Measurements from ENCODE around the gene ANKS3.

ANKS3 gene

GRCh38 chr16:4689091-4689671, 44.9 kb downstream of the ANKS3 start:
- peak; percentile 20 for DNase-seq (ENCODE audit: low read depth)
- TF ChIP-seq, protein P1, sequence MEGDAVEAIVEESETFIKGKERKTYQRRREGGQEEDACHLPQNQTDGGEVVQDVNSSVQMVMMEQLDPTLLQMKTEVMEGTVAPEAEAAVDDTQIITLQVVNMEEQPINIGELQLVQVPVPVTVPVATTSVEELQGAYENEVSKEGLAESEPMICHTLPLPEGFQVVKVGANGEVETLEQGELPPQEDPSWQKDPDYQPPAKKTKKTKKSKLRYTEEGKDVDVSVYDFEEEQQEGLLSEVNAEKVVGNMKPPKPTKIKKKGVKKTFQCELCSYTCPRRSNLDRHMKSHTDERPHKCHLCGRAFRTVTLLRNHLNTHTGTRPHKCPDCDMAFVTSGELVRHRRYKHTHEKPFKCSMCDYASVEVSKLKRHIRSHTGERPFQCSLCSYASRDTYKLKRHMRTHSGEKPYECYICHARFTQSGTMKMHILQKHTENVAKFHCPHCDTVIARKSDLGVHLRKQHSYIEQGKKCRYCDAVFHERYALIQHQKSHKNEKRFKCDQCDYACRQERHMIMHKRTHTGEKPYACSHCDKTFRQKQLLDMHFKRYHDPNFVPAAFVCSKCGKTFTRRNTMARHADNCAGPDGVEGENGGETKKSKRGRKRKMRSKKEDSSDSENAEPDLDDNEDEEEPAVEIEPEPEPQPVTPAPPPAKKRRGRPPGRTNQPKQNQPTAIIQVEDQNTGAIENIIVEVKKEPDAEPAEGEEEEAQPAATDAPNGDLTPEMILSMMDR (IDR thresholded peaks at IDR 0.05; ENCODE audit: low read depth, low read length): no peak
- TF ChIP-seq, protein P2, sequence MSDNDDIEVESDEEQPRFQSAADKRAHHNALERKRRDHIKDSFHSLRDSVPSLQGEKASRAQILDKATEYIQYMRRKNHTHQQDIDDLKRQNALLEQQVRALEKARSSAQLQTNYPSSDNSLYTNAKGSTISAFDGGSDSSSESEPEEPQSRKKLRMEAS (IDR thresholded peaks at IDR 0.05; ENCODE audit: low read depth, low read length): no peak
- no peak for TF ChIP-seq MYC (IDR thresholded peaks at IDR 0.05; ENCODE audit: low read depth, low read length)
- TF ChIP-seq POLR2A (IDR thresholded peaks at IDR 0.05; ENCODE audit: extremely low read depth, insufficient read length): no peak
- H3K4me3 ChIP-seq (ENCODE audit: low read depth, low read length): no peak overlapping the region

- no peak for DNase-seq (ENCODE audit: low read depth)
- TF ChIP-seq, protein P2 (IDR thresholded peaks at IDR 0.05; ENCODE audit: low read depth, low read length): no peak
- H3K4me3 ChIP-seq (ENCODE audit: low read depth, low read length): no peak overlapping the region
These were observed 45.4 kb downstream of the ANKS3 start for GRCh38 chr16:4688674-4689045.

DNA sequence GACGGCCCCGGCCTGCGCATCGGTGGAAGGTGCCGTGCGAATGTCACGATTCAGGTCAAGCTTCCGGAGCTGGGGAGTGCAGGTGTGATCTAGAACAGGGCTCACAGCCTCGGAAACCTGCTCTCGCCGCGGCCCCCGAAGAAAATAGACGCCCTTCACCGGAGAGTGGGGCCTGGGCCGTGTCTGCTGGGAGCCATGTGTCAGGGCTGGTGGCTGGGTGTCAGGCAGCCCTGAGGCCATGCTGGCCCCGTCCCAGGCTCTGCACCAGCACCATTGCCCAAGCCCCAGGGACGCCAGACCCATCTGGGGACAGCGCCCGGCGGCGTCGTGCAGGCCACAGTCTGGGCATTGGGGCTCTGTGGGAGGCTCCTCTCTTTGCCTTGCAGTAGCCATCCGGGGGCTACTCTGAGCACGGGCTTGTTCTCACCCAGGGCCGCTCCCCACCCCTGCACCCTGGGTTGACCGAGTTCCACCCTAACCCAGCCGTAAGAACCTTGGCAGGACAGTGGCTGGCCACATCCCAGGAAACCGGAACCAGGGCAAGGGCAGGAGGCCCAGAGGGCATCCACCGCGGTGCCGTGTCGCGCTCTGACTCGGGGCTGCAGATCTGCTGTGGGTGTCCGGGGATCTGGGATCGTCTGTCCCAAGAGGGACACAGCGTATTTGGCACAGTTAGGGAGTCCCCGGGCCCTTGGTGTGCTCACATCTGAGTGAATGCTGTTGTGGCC, 46.0 kb downstream of the ANKS3 start:
- DNase-seq (ENCODE audit: low read depth): no peak
- H3K4me3 ChIP-seq (ENCODE audit: low read depth, low read length): no peak overlapping the region
- no peak for TF ChIP-seq MYC (IDR thresholded peaks at IDR 0.05; ENCODE audit: low read depth, low read length)
- TF ChIP-seq, protein P2 (IDR thresholded peaks at IDR 0.05; ENCODE audit: low read depth, low read length): no peak
- no peak for TF ChIP-seq POLR2A (IDR thresholded peaks at IDR 0.05; ENCODE audit: extremely low read depth, insufficient read length)

GRCh38 chr16:4687416-4687815, 46.7 kb downstream of the ANKS3 start:
- no peak for TF ChIP-seq MYC (IDR thresholded peaks at IDR 0.05; ENCODE audit: low read depth, low read length)
- TF ChIP-seq, protein P2 (IDR thresholded peaks at IDR 0.05; ENCODE audit: low read depth, low read length): no peak
- TF ChIP-seq POLR2A (IDR thresholded peaks at IDR 0.05; ENCODE audit: extremely low read depth, insufficient read length): no peak
- TF ChIP-seq, protein P1 (IDR thresholded peaks at IDR 0.05; ENCODE audit: low read depth, low read length): no peak
- no peak overlapping the region for H3K4me3 ChIP-seq (ENCODE audit: low read depth, low read length)
- DNase-seq (ENCODE audit: low read depth): no peak

GRCh38 chr16:4686497-4687210, 47.4 kb downstream of the ANKS3 start:
- TF ChIP-seq, protein P1 (IDR thresholded peaks at IDR 0.05; ENCODE audit: low read depth, low read length): no peak
- TF ChIP-seq POLR2A (IDR thresholded peaks at IDR 0.05; ENCODE audit: extremely low read depth, insufficient read length) (no peak), MYC (IDR thresholded peaks at IDR 0.05; ENCODE audit: low read depth, low read length) (no peak)
- TF ChIP-seq, protein P2 (IDR thresholded peaks at IDR 0.05; ENCODE audit: low read depth, low read length): no peak
- H3K4me3 ChIP-seq (ENCODE audit: low read depth, low read length): no peak overlapping the region
- DNase-seq (ENCODE audit: low read depth): no peak

DNA sequence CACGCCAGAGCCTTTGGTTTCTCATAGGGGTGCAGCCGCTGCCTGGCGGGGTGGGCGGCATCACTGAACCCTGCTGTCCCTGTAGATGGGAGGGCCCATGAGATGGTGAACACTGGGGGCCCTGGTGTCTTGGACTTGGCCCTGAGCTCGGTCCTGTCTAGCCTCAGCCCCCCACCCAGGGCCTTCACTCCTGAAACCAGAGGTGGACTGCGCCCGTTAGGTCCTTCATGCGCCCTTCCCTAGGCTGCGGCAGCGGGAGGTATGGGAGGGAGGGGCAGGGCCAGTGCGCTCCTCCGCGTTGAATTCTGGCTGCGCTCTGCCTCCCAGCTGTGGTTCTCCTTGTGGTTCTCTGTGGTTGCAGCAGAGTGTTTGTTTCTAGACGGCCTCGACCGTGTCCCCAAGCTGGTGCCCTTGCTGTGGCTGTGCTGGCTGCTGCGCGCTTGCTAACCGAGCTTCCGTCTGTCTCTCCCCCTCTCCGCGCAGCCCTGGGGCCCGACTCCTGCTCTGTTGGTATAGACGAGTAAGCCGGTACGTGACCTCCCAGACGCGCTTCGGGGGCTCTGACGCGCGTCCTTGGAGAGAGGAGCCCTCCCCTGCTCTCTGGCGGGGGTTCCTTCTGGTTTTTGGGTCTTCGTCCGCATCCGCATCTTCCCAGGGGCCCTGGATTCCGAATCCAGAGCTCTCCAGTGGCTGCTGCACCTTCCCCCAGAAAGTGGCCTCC, 48.1 kb downstream of the ANKS3 start:
- H3K4me3 ChIP-seq (ENCODE audit: low read depth, low read length): no peak overlapping the region
- TF ChIP-seq, protein P1 (IDR thresholded peaks at IDR 0.05; ENCODE audit: low read depth, low read length): no peak
- TF ChIP-seq POLR2A (IDR thresholded peaks at IDR 0.05; ENCODE audit: extremely low read depth, insufficient read length) (no peak), MYC (IDR thresholded peaks at IDR 0.05; ENCODE audit: low read depth, low read length) (no peak)
- TF ChIP-seq, protein P2 (IDR thresholded peaks at IDR 0.05; ENCODE audit: low read depth, low read length): no peak
- no peak for DNase-seq (ENCODE audit: low read depth)

Data from NB4 (cell line).